HG03520 (cell line): ENCODE measurements around the gene BHLHE41.

Experiments
- ATAC-seq: cut with Tn5 transposase; IDR thresholded peaks from one replicate; pipeline ENCODE4 v1.9.1; 2021; ENCODE audit warnings: mild to moderate bottlenecking, moderate library complexity; ENCODE audit not compliant: unreplicated experiment

The BHLHE41 gene

GRCh38 chr12:26116829-26117715 lies 7.8 kb downstream of the BHLHE41 start:
- no peak for ATAC-seq

GRCh38 chr12:26114720-26115401 lies 10.0 kb downstream of the BHLHE41 start:
- ATAC-seq = no peak

GRCh38 chr12:26113853-26114719 lies 10.8 kb downstream of the BHLHE41 start:
- peak; percentile 72 for ATAC-seq

- no peak for ATAC-seq
Observed at GRCh38 chr12:26113181-26113654, 11.6 kb downstream of the BHLHE41 start.

- no peak for ATAC-seq
Observed at GRCh38 chr12:26112703-26113147, 12.1 kb downstream of the BHLHE41 start.

- ATAC-seq = no peak
Observed at GRCh38 chr12:26112232-26112631, 12.6 kb downstream of the BHLHE41 start.

- no peak for ATAC-seq
Observed at GRCh38 chr12:26109343-26109881, 15.4 kb downstream of the BHLHE41 start.

- no peak for ATAC-seq
Observed at GRCh38 chr12:26108915-26109314, 15.9 kb downstream of the BHLHE41 start.

GRCh38 chr12:26106347-26106746 lies 18.5 kb downstream of the BHLHE41 start:
- no peak for ATAC-seq

GRCh38 chr12:26102953-26103352 lies 21.9 kb downstream of the BHLHE41 start:
- no peak for ATAC-seq

- ATAC-seq = no peak
Observed at GRCh38 chr12:26101763-26102162, 23.1 kb downstream of the BHLHE41 start.

GRCh38 chr12:26101350-26101734 lies 23.5 kb downstream of the BHLHE41 start:
- ATAC-seq = no peak

- ATAC-seq = no peak
Observed at GRCh38 chr12:26100666-26101349, 24.0 kb downstream of the BHLHE41 start.

GRCh38 chr12:26097046-26097878 lies 27.6 kb downstream of the BHLHE41 start:
- peak; percentile 77 for ATAC-seq

- ATAC-seq = no peak
Observed at GRCh38 chr12:26096036-26096435, 28.8 kb downstream of the BHLHE41 start.

- ATAC-seq = no peak
Observed at GRCh38 chr12:26095186-26095585, 29.7 kb downstream of the BHLHE41 start.

GRCh38 chr12:26092346-26093105 lies 32.3 kb downstream of the BHLHE41 start:
- ATAC-seq = no peak

- ATAC-seq = no peak
Observed at GRCh38 chr12:26091822-26092221, 33.0 kb downstream of the BHLHE41 start.
